GM10248 (cell line): ENCODE data around the gene PCDHB6.
"Not testable (repeated sequence)": the region's sequence is repeated elsewhere in the genome, so short reads cannot be mapped to it uniquely, and the experiment has no call there.

Source experiments
- CTCF ChIA-PET: fragments of 300-600 bp; sonication (Branson Sonifier 250); formaldehyde crosslinking; extraction: SDS; loops from one replicate; lab custom pipeline; 2021; ENCODE audit warnings: antibody characterized with exemption; lab: Yijun Ruan, JAX
- POLR2A ChIA-PET: fragments of 350-650 bp; sonication (Branson Sonifier 250); formaldehyde crosslinking; extraction: SDS; loops from one replicate; lab custom pipeline; 2020; ENCODE audit warnings: antibody characterized with exemption; lab: Yijun Ruan, JAX
- DNase-seq: peaks from one replicate; pipeline ENCODE4 v3.0.0; 2012; ENCODE audit errors: extremely low spot score
- CTCF ChIP-seq: IDR thresholded peaks from 2 replicates; pipeline ENCODE4 v1.5.1; 2012; ENCODE audit warnings: mild to moderate bottlenecking, low read depth; ENCODE audit errors: extremely low read depth, missing control alignments, control extremely low read depth

Gene PCDHB6

GRCh38 chr5:141192110-141192725 lies 42.4 kb downstream of the PCDHB6 start, which contains the start of gene PCDHB10:
PCDHB10 (plus strand) TSS chr5:141192353; CDS start chr5:141192553, 200 bp downstream.
- TF ChIP-seq CTCF, result peak; percentile 18
- CTCF ChIA-PET, result interaction anchor here (1.1 kb wide), 2 partner anchors 9 to 128 kb away, joined by 3 to 5 read pairs; partner anchors contain the start of gene PCDHB16
- DNase-seq, result peak; percentile 20
- POLR2A ChIA-PET, result no interaction called here

GRCh38 chr5:141194332-141194731 lies 44.5 kb downstream of the PCDHB6 start:
- DNase-seq, CTCF ChIA-PET, POLR2A ChIA-PET: not testable (repeated sequence)

GRCh38 chr5:141196363-141196762 lies 46.5 kb downstream of the PCDHB6 start:
- no peak for TF ChIP-seq CTCF
- DNase-seq, result no peak
- CTCF ChIA-PET, result interaction anchor here (1.0 to 1.5 kb wide), 3 partner anchors 9 to 134 kb away, joined by 3 read pairs; partner anchors contain the start of genes PCDHB9 and PCDHGA1
- POLR2A ChIA-PET, result no interaction called here

GRCh38 chr5:141199359-141200235 lies 49.7 kb downstream of the PCDHB6 start, which contains the start of gene PCDHB11:
PCDHB11 (plus strand) TSS chr5:141199627; CDS start chr5:141199775, 148 bp downstream.
- no peak for DNase-seq
- ChIA-PET POLR2A (no interaction called here), CTCF (interaction anchor here (1.2 kb wide), 2 partner anchors 23 to 46 kb away, joined by 3 read pairs; no protein-coding TSS in a partner anchor)
- TF ChIP-seq CTCF, result no peak

GRCh38 chr5:141201126-141201525 lies 51.3 kb downstream of the PCDHB6 start:
- CTCF ChIA-PET, DNase-seq, POLR2A ChIA-PET: not testable (repeated sequence)

GRCh38 chr5:141201646-141202045 lies 51.8 kb downstream of the PCDHB6 start:
- CTCF ChIA-PET, result not testable (repeated sequence)

More at GRCh38 chr5:141201646-141202045, 51.8 kb downstream of the PCDHB6 start:
- POLR2A ChIA-PET, DNase-seq: not testable (repeated sequence)
